NCI-H226 (cell line): ENCODE measurements around the gene ACAD11.
"Not testable (repeated sequence)": the region's sequence is repeated elsewhere in the genome, so short reads cannot be mapped to it uniquely, and the experiment has no call there.

ENCODE experiments used
- DNase-seq: peaks from one replicate; pipeline ENCODE4 v3.0.0-alpha.2; 2015

Gene ACAD11

DNA sequence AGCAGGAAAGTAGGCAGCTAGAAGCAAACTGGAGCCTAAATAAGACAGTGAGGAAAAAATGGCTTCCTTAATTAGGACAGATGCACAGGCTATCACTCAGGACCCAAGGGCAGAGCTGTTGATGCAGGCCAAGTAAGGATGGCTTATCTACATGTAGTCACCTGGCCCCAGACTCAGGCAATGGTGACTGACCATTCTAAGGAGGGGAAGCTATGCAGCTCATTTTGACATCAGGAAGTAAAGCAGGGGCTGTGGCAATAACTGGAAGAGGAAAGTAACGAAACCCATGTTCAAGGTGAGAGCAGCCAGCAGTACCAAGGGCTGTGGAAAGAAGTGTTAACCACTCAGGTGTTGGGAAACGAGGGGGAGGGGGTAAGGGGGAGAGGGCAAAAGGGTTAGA is 16.2 kb downstream of the ACAD11 start:
- DNase-seq, result no peak

DNA sequence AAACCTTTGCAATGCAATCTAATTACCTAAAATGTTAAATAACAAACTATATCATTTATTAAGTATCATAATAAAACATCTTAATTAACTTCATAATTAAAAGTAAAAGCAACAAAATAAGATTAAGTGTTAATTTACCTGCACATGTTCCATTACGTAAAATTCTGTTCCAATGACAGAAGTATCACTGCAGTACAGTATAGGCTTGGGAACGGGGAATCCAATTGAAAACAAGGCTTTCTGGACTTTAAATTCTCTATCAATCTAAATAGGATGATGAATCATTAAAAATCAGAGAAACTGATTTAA is 17.1 kb downstream of the ACAD11 start:
- DNase-seq, result no peak

GRCh38 chr3:132641837-132642538 is 17.6 kb downstream of the ACAD11 start:
- no peak for DNase-seq

DNA sequence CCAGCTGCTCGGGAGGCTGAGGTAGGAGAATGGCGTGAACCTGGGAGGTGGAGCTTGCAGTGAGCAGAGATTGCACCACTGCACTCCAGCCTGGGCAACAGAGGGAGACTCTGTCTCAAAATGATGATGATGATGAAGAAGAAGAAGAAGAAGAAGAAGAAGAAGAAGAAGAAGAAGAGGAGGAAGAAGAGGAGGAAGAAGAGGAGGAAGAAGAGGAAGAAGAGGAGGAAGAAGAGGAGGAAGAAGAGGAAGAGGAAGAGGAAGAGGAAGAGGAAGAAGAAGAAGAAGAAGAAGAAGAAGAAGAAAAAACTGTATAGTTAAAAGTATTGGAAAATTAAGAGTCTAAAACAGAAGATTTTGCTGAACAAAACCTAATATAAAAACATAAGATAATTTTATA is 18.2 kb downstream of the ACAD11 start:
- not testable (repeated sequence) for DNase-seq

DNA sequence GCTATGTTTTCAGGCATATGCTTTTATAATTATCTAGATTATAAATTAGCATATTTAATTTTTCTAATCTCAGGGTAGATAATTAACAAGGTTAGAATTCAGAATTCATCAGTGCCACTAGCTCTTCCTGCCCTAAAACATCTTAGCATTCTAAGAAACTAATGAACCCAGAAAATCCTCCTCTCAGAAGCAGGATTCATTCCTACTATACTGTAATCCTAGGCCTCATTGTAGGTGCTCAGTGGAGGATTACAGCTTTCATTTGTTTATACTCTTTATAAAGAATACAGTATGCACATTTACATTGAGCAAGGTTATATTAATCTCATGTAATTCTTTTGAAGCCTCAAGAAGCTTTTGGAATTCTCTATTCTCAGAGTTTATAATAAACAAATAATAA is 20.9 kb downstream of the ACAD11 start:
- no peak for DNase-seq

DNA sequence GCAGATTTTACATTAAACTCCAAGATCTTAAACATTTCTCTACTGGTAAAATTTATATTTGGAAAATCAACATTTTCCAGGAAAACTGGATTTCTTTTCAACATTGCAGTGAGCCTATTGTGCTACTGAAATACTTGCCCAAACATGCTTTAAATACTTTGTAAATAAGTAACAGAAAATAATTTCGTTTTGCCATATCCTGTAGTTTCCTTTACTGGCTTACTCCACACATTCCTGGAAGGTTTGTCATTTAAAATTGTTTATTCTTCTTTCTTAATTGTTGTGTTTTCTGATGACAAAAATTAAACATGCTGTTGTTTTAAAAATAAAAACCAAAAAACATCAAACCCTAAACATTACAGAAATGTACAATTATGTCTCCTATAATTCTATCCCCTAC is 22.0 kb downstream of the ACAD11 start:
- no peak for DNase-seq

DNA sequence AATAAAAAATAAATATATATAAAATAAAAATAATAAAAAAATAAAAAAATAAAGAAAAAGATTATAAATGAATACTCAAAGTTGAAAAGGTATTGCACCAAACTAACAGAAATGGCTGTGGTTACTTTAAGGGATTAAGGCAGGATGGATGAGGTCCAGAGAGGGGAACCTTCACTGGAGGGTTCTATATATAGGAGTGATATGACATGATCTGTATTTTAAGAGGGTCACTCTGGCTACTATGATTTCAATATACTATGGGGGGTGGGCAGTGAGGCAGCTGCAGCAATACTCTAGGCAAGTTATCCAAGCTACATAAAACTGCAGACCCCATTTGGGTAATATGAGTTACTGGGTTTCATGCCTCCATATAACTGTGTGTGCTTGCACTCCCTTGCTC is 24.6 kb downstream of the ACAD11 start:
- no peak for DNase-seq

- DNase-seq, result no peak
Measured at GRCh38 chr3:132630612-132631011, 29.0 kb downstream of the ACAD11 start.

DNA sequence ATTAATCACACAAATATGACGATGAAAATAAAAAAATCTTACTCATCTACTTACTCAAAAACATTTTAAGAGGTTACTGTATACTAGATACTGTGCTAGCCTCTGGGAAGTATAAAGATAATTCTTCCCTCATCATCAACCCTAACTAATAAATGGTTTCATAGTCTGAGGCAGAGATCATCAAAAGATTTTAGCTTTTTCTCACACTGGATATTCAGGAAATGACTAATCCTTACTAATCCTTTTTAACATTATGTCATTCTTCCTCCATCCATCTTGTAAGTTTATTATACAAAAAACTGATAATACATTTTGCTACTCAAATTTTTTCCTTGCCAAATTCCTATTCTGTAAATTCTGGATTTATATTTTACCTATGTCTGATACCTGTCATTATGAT is 29.7 kb downstream of the ACAD11 start:
- peak; percentile 34 for DNase-seq

DNA sequence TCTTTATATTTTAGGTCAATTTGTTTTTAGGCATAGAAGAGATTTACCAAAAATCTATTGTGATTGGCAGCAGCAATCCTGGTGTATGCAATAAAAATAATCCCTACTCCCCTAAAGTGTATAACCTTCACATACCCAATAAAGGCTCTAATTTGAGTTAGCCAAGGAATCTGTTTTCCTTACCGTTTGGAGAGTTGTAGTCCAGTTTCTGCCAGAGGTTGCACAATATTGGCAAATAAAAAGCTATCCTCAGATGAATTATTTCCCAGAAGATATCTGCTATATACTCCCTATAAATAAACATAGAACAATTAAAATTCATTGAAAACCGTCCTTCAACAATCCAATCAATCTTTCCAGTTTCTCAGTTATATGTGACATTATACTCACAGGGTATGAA is 31.5 kb downstream of the ACAD11 start:
- no peak for DNase-seq

- no peak for DNase-seq
Measured at GRCh38 chr3:132626955-132627354, 32.7 kb downstream of the ACAD11 start.

DNA sequence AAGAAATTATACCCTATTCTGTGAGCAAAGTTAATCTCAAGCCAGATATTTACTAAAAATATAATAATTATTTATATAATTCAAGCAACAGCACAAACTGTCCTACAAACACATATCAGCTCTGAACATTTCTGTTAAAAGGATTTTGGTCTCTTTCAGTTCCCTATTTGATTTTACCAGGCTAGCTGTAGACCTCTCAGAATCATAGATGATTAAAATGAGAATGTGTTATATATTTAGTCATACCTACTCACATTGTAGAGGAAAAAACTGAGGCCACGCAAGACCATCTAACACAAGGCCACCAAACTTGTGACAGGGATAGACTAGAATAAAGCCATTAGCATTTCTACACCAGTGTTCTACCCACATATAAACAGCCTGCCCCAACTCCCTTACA is 34.0 kb downstream of the ACAD11 start:
- no peak for DNase-seq

DNA sequence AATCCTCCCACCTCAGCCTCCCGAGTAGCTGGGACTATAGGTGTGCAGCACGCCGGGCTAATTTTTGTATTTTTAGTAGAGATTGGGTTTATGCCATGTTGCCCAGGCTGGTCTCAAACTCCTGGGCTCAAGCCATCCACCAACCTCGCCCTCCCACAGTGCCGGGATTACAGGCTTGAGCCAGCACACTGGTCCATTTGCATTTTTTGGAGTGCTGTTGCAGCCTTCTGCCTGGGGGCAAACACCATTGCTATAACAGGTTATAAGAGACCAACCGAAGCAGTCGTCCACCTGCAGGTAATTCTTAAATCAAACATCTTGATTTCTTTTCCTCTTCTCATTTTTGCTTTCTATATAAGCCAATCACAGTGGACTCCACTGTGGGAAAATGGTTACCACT is 34.8 kb downstream of the ACAD11 start:
- no peak for DNase-seq

DNA sequence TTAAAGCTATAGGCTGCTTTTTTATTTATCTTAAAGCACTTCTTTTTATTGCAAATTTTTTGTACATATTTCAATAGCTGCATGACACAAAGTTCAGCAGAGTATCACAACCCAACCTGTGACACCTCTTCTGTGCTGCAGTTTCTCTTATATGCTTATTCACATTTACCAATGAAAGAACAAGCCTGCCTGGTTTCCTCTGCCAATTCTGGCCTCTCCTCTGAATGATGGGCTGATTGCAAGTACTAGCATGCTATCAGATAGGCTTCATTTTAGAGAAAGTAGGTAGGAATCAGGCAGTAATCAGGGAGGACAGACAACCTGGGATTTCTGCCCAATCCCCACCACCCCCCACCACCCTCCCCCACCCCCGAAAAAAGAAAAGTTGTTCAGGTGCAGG is 36.0 kb downstream of the ACAD11 start:
- DNase-seq, result no peak

GRCh38 chr3:132622761-132623160 is 36.8 kb downstream of the ACAD11 start:
- DNase-seq, result no peak

DNA sequence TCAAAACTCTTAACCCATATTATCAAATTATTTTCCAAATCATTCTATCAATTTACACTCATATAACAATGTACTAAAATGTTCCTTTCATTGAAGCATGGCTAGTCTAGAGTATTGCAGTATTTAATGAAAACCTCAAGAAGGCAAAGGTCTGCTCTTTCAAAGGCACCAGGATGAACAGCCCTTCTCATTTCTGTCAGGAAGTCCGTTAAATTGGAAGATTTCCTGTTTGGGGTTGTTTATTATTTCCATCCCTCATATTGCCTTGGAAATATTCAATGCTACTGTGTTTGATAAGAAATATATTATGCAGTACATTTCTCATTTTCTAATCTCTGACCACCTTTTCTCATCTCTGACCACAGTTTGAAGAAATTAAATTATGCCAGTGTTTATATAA is 37.5 kb downstream of the ACAD11 start:
- DNase-seq, result no peak

DNA sequence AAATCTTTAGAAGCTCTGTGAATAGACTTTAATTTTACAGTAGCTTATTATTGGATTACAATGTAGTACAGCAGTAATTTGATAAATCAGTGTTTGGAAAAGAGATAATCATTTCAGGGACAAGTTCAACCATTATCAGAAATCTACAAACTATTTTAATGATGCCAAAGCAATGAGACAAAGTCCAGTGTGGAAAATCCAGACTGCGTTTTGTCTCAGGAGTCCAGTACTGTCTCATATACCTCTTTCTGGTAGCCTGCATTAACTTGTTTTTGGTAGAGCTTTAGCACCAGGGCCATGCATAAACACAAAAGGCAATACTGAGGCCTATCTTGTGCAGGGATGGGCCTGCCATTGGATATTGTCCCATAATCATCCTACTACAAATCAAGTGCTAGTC is 42.8 kb downstream of the ACAD11 start:
- no peak for DNase-seq

- DNase-seq, result no peak
Measured at GRCh38 chr3:132615881-132616280, 43.7 kb downstream of the ACAD11 start.

DNA sequence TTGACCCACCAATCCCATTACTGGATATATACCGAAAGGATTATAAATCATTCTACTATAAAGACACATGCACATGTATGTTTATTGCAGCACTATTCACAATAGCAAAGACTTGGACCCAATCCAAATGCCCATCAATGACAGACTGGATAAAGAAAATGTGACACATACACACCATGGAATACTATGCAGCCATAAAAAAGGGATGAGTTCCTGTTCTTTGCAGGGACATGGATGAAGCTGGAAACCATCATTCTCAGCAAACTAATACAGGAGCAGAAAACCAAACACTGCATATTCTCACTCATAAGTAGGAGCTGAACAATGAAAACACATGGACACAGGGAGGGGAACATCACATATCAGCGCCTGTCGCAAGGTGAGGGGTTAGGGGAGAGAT is 44.3 kb downstream of the ACAD11 start:
- not testable (repeated sequence) for DNase-seq

DNA sequence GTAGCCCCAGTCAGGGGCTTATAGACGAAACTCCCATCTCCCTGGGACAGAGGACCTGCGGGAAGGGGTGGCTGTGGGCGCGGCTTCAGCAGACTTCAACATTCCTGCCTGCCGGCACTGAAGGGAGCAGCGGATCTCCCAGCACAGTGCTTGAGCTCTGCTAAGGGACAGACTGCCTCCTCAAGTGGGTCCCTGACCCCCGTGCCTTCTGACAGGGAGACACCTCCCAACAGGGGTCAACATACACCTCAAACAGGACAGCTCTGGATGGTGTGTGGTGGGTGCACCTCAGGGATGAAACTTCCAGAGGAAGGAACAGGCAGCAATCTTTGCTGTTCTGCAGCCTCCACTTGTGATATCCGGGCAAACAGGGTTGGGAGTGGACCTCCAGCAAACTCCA is 53.0 kb downstream of the ACAD11 start:
- DNase-seq, result not testable (repeated sequence)

DNA sequence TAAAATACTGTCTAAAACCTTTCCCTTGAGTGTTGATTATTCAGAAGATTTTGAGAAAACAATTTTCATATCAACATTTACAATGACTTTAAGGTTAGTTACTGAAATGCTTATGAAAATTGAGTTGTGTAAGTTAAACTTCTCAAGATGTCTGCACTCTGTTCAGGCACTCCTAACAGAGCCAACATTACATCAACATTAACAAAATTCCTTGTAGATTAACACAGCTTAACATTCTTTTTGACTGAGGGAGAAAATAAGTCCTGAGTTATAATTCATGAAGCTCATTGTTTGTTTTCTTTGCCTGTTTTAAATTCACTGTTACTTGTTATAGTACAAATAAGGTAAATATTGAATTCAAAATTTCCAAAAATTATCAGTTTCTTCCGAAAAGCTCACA is 53.5 kb downstream of the ACAD11 start:
- DNase-seq, result no peak

DNA sequence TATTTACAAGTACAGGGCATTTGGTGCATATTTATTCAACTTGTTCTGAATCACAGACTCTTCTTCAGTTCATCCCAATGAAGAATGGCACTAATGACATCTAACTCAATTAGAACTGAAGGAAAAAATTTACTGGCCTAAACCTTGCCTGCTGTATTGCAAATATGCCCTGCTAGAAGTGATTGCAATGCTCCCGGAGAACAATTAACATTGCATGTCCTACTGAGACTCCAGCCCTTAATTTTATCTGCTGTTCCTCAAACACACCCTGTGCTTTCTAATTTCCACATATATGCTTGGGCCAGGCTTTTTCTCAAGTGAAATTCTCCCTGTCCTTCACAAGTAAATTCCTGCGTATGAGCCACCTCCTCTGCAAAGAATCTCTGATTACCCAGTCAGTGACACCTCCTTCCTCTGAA is 54.2 kb downstream of the ACAD11 start:
- DNase-seq, result peak; percentile 6

DNA sequence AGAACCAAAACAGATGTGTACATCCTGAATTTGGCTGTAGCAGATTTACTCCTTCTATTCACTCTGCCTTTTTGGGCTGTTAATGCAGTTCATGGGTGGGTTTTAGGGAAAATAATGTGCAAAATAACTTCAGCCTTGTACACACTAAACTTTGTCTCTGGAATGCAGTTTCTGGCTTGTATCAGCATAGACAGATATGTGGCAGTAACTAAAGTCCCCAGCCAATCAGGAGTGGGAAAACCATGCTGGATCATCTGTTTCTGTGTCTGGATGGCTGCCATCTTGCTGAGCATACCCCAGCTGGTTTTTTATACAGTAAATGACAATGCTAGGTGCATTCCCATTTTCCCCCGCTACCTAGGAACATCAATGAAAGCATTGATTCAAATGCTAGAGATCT is 59.0 kb downstream of the ACAD11 start:
- DNase-seq, result not testable (repeated sequence)

DNA sequence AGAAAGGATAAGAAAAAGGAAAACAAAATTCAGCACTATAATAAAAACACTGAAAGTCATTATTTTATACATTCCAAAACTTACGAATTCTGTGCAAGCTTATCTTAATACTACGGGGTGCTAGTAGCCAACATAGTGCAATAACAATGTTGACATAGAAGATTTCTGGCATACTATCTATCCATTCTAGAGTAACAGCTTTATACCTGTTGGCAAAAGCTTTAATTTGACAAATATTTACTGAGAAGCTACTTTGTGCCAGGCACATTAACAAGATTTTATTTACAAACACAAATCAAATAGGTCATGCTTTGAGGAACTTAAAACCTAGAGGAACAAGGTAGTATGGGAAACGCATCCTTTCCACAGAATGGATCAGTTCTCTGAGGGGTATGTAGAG is 61.4 kb downstream of the ACAD11 start:
- no peak for DNase-seq

DNA sequence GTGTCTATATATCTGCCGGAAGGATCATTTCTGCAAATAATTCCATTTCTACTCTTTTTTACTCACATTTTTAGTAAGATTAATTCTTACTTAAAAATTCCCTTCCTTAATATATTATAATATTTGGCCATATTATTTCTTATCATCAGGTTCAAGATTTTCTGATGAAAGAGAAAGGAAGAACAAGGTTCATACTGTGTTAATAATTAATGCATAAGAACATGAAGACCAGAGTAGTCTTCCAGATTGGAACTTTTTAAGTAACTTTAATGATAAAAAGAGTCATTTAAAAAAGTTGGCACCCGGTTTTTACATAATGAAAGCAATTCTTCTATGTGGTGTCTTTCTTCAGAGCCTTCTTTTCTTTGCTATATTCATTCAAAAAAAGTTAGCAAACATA is 61.9 kb downstream of the ACAD11 start:
- no peak for DNase-seq
